LNCAP (cell line): ENCODE data around the gene ZNF74.

Experiments
- TF ChIP-seq, protein P1 (sequence below): fragments of 450-650 bp; IDR thresholded peaks from 2 replicates; pipeline ENCODE4 v1.5.1; 2017; ENCODE audit warnings: mild to moderate bottlenecking

The ZNF74 gene

DNA sequence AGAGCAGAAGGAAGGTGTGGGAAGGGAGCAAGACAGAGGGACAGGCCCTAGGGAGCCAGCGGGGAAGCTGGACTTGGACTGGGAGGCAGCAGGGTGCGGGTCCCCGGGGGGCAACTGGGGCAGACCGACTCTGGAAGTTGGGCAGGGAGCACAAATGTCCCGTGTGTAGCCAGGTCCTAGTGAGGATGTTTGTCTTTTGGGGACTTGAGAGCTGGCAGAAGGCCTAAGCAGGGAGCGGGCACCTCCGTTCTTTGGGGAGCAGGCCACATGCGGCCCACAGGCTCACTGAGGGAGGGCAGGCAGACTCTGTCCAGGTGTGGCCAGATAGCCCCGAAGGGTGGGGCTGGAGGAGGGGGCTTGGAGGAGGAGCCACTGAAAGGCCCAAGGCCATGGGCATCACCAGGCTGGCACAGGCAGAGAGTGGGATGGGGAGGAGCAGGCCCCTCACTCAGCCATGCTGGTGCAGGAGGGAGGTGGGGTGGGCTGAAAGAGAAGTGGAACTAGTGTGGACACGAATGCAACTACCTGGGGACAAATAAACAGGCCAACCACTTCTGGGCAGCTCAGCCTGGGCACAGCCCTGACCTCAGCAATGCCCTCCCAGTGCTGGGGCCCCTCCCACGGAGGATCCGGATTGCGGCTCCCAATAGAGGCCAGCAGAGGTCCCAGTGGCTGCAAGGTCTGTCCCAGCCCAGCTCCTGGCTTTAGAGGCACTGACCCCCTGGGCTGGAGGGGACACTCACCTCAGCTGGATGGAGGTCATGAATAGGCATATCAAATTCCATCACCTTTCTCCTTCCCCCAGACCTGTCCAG, 44.9 kb downstream of the ZNF74 start:
- TF ChIP-seq, protein P1, sequence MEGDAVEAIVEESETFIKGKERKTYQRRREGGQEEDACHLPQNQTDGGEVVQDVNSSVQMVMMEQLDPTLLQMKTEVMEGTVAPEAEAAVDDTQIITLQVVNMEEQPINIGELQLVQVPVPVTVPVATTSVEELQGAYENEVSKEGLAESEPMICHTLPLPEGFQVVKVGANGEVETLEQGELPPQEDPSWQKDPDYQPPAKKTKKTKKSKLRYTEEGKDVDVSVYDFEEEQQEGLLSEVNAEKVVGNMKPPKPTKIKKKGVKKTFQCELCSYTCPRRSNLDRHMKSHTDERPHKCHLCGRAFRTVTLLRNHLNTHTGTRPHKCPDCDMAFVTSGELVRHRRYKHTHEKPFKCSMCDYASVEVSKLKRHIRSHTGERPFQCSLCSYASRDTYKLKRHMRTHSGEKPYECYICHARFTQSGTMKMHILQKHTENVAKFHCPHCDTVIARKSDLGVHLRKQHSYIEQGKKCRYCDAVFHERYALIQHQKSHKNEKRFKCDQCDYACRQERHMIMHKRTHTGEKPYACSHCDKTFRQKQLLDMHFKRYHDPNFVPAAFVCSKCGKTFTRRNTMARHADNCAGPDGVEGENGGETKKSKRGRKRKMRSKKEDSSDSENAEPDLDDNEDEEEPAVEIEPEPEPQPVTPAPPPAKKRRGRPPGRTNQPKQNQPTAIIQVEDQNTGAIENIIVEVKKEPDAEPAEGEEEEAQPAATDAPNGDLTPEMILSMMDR: no peak

DNA sequence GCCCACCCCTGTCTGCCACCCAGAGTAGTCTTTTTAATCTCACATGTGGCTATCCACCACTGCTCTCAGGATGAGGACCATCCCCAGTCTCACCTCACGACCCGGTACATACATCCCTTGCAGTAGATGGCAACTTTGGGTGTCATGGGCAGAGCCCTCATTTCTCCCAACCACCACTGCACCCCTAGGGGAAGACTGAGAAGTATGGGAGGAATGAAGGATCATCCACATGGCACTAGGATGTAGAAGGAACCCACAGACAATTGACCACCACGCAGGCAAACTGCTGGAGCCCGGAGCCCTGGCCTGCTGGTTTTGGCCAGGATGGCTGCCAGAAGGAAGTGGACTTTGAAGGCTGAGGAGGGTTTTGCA, 45.6 kb downstream of the ZNF74 start:
- TF ChIP-seq, protein P1: no peak

DNA sequence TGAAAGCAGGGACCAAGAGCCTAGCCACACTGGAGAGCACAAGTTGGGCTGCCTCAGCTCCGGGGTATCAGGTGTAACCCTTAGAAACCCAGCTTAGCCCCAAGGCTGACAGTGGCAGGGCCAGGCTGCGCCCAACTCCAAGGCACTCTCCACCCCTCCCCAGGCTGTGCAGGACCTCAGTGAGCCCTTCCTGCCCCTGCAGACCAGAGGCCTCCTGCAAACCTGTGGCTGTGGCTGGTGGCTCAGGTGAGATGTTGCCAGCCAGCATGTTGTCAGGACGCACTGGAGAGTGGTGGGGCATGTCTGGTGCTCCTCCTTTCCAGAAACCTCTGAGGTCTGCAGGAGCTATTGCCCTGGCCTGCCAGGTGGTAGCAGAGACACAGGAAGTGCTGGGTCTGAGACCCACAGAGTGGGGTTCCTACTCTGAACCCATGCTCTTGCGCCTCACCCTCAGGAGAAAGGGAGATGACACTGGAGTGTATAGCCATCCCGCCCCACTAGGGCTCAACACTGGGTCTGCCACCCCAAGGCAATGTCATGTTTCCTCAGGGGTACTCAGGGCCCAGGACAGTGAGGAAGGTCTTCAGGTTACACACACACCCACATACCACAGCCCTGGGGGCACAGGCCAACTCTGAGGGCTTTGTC, 46.1 kb downstream of the ZNF74 start:
- TF ChIP-seq, protein P1: no peak

DNA sequence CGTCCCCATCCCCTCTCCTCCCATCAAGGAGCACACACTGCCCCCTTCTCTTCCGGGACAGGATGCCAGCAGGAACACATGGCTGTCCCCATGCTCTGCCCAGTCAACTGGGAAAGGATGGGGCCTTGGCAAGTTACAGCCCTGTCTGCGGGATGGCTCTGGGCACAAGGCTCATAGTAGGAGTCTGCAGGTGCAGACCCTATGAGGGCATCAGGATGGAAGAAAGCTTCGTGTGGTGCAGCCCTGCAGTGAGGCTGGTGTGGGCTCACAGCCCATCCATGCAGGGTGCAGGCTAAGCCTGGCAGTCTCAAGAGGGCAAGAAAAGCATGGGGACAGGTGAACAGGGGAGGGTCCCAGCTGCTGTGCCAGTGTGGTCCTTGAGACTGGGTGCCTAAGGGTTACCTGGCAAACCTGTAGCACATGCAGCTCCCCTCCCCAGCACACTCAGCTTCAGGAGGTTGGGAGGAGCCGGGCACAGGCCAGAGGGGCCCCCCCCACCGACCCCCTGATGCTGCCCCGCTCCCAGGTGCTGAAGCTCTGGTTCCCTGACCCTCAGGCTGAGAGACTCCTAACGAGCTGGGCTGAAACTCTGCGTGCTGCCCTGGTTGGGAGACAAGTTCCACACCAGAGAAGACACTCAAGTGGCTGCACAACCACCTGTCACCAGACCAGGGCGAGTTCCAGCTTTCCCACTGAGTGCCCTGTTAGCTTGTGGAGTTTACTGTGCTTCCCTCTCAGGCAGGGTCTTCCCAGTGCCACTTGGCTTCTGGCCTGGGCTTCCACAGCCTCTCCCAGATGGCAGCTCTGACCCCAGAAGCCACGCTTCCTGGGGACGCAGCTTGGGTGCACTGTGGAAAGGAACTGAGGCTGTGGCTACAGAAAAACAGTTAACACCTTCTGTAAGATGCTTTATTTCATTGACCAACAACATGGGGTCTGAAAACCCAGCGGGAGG, 47.0 kb downstream of the ZNF74 start:
- TF ChIP-seq, protein P1: no peak

DNA sequence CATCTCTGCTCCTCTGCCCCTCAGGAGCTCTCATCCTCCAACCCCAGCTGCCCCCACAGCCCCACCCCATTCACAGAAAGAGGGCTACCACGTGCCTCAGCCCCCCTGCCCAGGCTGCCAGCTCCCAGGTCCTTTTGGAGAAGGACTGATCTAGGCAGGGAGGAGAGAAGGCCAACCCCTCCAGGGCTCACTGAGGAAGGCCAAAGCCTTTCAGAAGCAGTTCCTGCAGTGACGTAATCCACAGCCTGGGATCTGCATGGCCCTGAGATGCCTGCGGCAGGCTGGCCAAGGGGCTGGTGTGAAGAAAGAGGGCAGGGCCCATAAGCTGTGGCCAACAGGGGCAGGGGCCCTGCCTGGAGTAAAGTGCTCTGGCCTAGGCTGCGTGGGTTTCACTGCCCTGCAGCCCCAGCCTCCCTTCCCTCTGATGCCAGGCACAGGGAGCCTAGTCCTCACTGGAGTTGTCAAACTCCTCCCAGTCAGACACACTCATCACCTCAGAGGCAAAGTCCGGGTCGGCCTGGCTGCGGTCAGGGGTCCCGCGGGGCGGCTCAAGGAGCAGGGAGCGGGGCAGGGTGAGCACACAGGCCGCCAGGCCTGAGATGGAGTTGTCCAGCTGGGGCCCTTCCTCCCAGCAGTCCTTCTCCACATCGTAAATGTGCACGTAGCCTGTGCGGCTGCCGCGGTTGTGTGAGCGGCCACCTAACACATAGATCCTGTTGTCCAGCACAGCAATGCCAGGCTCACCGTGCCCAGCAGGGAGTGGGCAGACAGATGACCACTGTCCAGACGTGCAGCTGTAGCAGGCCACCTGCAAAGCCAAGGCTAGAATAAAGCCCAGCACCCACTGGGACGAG, 47.9 kb downstream of the ZNF74 start:
- TF ChIP-seq, protein P1: no peak

DNA sequence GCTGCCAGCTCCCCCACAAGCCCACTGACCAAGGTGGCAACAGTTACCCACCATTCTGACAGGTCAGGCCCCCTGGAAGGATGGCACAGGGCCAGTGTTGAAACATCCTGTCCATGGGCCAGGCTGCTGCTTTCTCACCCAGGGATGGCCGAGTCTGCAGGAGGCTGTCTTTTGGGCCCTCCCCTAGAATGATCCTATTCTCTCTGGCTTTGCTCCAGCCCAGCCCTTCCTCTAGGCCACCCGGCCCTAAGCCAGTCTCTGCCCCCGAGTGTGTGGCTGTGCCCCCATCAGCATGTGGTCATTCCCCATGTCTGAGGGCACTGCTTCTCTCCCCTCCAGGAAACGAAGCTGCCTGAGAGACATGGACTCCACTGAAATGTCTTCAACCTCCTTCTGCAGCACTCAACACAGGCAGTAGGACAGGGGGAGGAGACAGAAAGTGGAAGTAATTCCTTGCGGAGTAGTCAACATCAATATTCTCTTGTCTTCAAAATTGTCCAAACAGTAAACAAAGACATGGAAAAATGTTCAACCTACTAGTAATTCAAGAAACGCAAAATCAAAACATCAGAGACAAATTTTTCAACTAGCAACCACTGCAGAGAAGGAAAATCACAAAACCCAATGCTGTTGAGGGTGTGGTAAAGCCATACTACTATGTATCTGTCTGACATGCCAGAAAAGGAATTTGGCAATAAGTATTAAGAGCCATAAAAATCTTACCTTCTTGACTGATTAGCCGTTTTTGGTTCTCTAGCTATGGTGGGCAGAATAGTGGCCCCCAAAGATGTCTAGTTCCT, 48.7 kb downstream of the ZNF74 start:
- TF ChIP-seq, protein P1: no peak
